Right lobe of liver (tissue), 6 donors: ENCODE data around the gene PAX2. TPM values are rescaled to one million over a fixed set of nuclear protein-coding genes. Genes with fewer than 3 reads are reported as not detected.

ENCODE experiments used
- ATAC-seq, 4 donors: fragments of 200-7000 bp; cut with Tn5 transposase; one replicate each; pipeline ENCODE4 v1.9.1; 2020; ENCODE audit warnings: mild to moderate bottlenecking in 4 of 4, moderate library complexity in 4 of 4
- DNase-seq, 3 donors: peaks; one replicate each; pipeline ENCODE4 v3.0.0-alpha.2; 2020
- H3K27ac ChIP-seq, 3 donors: fragments of 200-600 bp; one replicate each; pipeline ENCODE4 v1.8.0; 2022
- H3K27me3 ChIP-seq, 2 donors: fragments of 200-600 bp; one replicate each; pipeline ENCODE4 v1.8.0; 2022
- H3K36me3 ChIP-seq, 4 donors: fragments of 200-600 bp; sonication (generic) in 1 of 4; one replicate each; pipeline versions ENCODE4 v1.5.1 to v1.8.0; 2017 to 2022; ENCODE audit warnings: control low read depth in 1 of 4
- H3K4me1 ChIP-seq, 4 donors: fragments of 200-600 bp; sonication (generic) in 1 of 4; one replicate each; pipeline versions ENCODE4 v1.5.1 to v1.8.0; 2017 to 2022; ENCODE audit warnings: control low read depth in 1 of 4
- H3K4me3 ChIP-seq, 3 donors: fragments of 200-600 bp; one replicate each; pipeline ENCODE4 v1.8.0; 2022
- H3K9me3 ChIP-seq, 4 donors: fragments of 200-600 bp; sonication (generic) in 1 of 4; one replicate each; pipeline versions ENCODE4 v1.5.1 to v1.8.0; 2017 to 2022; ENCODE audit warnings: control low read depth in 1 of 4
- POLR2A ChIP-seq: fragments of 450-650 bp; IDR thresholded peaks from one replicate; pipeline ENCODE4 v1.6.1; 2017; ENCODE audit warnings: antibody characterized with exemption, mild to moderate bottlenecking
- WGBS: methylation state at CpG from one replicate; pipeline ENCODE4 v1.1.6; 2018; ENCODE audit warnings: low coverage, low lambda C conversion rate; ENCODE audit not compliant: insufficient coverage; ENCODE audit errors: missing lambda C conversion rate; 5-methylcytosine and 5-hydroxymethylcytosine counted together
- intact Hi-C, 2 donors: fragments of 100-400 bp; cut with DNase I; formaldehyde crosslinking; loops; one replicate each; pipeline versions ENCODE4 v1.11.2 to v1.14.1; 2022
- total RNA-seq, 6 experiments: library from RNA; depleted of rRNA in 2 of 6; stranded (reverse); fragments of >200 nt in 2 of 6; fragmentation: NEBNext Ultra II Directional in 3 of 6; extraction: Animal tissue kit (Norgen Biotek cat#: 25700) in 3 of 6; gene quantifications; one replicate each; pipeline versions ENCODE4 v1.1.0 to v1.2.4, GENCODE V29; 2016 to 2023
- TF ChIP-seq, protein P1 (sequence below), 4 donors: fragments of 200-600 bp in 3 of 4; fragments of 450-650 bp in 1 of 4; IDR thresholded peaks; one replicate each; pipeline versions ENCODE4 v1.5.1 to v1.8.0; 2016 to 2022; ENCODE audit warnings: antibody characterized with exemption in 4 of 4, mild to moderate bottlenecking in 2 of 4
- donor health status: DM: no; HTN: yes; CAD: no.
- donor health status: DM: no; HTN: no; CAD: no.
- donor health status: DM: no; HTN: no; CAD: no.
- donor health status: DM: no; HTN: yes; CAD: no.
- donor health status: DM: no; HTN: yes; CAD: no.

PAX2 gene
- total RNA-seq, 6 experiments from 2014 or later, result 0.24 TPM; not detected in 5

DNA sequence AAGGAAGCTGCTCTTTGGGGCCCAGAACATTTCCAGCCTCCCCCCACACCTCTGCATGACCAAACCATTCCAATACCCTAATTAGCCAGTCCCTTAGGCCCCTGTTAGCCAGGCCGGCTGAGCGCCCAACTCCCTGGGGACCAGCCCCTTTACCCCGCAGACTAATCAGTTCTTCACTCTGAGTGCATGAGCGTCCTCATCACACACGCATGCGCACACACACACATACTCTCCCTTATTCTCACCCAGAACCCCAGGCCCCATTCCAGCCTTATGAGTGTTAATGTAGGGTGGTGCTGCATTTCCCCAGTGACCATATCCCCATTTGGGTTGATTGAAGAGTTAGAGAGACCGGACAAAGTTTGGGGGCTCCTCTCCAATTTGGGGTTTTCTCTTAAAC, 90.4 kb downstream of the PAX2 start:
- H3K4me1 ChIP-seq, result no peaks in the 10 kb centered on the region
- H3K36me3 ChIP-seq, result no peaks in the 10 kb centered on the region
- H3K27ac ChIP-seq, result no peak overlapping the region
- TF ChIP-seq, protein P1, sequence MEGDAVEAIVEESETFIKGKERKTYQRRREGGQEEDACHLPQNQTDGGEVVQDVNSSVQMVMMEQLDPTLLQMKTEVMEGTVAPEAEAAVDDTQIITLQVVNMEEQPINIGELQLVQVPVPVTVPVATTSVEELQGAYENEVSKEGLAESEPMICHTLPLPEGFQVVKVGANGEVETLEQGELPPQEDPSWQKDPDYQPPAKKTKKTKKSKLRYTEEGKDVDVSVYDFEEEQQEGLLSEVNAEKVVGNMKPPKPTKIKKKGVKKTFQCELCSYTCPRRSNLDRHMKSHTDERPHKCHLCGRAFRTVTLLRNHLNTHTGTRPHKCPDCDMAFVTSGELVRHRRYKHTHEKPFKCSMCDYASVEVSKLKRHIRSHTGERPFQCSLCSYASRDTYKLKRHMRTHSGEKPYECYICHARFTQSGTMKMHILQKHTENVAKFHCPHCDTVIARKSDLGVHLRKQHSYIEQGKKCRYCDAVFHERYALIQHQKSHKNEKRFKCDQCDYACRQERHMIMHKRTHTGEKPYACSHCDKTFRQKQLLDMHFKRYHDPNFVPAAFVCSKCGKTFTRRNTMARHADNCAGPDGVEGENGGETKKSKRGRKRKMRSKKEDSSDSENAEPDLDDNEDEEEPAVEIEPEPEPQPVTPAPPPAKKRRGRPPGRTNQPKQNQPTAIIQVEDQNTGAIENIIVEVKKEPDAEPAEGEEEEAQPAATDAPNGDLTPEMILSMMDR (IDR thresholded peaks at IDR 0.05), result no peak
- TF ChIP-seq POLR2A, result no peak
- DNase-seq, result no peak
- whole genome bisulfite sequencing, result 94% methylated on average over 6 of the region's 7 CpGs
- H3K4me3 ChIP-seq, result no peak overlapping the region
- intact Hi-C loops, result no loop called here
- H3K9me3 ChIP-seq, result no peaks in the 10 kb centered on the region
- no peak for ATAC-seq
- H3K27me3 ChIP-seq, result peaks cover 0 to 2% of the 10 kb centered on the region in 2 donors

DNA sequence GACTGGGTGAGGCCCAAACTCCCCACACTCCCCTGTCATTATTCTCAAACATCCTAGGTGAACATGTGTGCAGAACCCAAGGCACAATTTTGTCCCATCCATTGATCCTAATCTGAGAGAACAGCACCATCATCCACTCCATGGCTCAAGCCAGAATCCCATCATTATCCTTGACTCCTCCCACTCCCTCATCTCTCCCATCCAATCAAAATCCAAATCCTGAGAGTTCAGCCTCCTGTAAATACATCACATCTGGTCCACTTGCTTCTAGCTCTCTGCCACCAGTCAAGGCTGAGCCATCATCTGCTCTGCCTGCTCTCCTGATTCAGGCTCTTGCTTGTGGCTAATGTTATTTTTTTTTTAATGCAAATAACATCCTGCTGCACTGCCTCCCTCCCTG, 91.5 kb downstream of the PAX2 start:
- intact Hi-C loops, result no loop called here
- Histone ChIP-seq H3K4me1 (no peaks in the 10 kb centered on the region), H3K27ac (no peak overlapping the region), H3K9me3 (no peaks in the 10 kb centered on the region), H3K36me3 (no peaks in the 10 kb centered on the region), H3K4me3 (no peak overlapping the region), H3K27me3 (no peaks in the 10 kb centered on the region)
- DNase-seq (no peak), ATAC-seq (no peak)
- TF ChIP-seq, protein P1 (IDR thresholded peaks at IDR 0.05), result no peak
- TF ChIP-seq POLR2A, result no peak

DNA sequence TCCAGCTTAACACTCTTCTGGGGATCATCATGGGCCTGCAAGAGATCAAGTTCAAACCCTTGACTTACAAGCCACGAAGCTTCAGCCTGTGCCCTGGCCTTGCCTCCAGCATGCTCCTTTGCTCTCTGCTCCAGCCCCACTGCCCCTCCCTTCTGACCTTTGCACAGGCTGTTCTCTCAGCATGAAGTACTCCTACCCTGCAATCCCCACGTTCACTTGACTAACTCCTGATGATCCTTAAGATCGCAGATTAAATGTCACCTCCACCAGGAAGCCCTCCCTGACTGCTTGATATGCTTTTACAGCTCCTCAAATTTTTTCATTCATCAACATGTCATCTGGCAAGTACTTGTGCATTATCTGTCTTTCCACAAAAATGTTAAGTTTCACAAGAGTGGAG, 91.9 kb downstream of the PAX2 start:
- H3K27ac ChIP-seq, result no peak overlapping the region
- H3K27me3 ChIP-seq, result no peaks in the 10 kb centered on the region
- H3K9me3 ChIP-seq, result no peaks in the 10 kb centered on the region
- no peaks in the 10 kb centered on the region for H3K4me1 ChIP-seq
- peak in 2 of 4 donors; percentile 53 to 54 for ATAC-seq
- no peak for DNase-seq
- intact Hi-C loops, result no loop called here
- no peak for TF ChIP-seq POLR2A
- TF ChIP-seq, protein P1 (IDR thresholded peaks at IDR 0.05), result no peak
- no peaks in the 10 kb centered on the region for H3K36me3 ChIP-seq
- WGBS, result 17% methylated on average over 2 of the region's 3 CpGs
- H3K4me3 ChIP-seq, result no peak overlapping the region

DNA sequence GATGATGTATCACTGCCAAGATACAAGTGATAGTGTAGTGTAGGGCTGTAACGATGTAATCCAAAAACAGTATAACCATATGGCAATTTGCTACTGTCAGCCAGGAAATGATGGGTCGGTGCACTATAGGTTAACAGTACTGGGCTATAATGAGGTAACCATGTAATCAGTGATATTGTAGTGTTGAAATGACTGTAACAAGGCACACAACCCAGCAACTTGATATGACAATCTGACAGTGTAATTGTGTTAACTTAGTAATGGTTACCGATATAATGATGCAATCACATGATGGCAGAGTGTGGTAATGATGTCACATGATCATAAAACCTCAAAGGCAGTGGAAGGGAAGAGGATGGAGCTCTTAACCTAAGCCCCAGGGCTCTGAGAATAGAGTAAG, 93.6 kb downstream of the PAX2 start:
- Histone ChIP-seq H3K9me3 (no peaks in the 10 kb centered on the region), H3K27ac (no peak overlapping the region), H3K27me3 (no peaks in the 10 kb centered on the region), H3K36me3 (no peaks in the 10 kb centered on the region), H3K4me3 (no peak overlapping the region), H3K4me1 (no peaks in the 10 kb centered on the region)
- intact Hi-C loops, result no loop called here
- 63% methylated on average over 3 of the region's 3 CpGs for WGBS
- no peak for TF ChIP-seq POLR2A
- TF ChIP-seq, protein P1 (IDR thresholded peaks at IDR 0.05), result no peak
- DNase-seq (no peak), ATAC-seq (no peak)

DNA sequence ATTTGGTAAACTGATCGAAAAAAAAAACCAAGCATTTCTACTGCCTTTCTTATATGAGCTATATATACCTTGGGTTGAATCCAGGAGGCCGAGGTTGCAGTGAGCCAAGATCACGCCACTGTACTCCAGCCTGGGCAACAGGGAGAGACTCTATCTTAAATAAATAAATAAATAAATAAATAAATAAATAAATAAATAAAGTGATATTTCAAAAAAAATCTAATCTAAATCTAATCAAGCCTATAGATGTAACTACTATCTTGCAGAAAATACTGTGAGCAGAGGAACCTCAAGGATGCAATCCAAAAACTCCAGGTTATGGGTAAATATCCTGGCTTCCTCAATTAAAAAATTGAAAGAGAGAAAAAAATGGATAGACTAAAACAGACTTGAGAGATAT, 96.1 kb downstream of the PAX2 start:
- DNase-seq, result no peak
- H3K27me3 ChIP-seq, result no peaks in the 10 kb centered on the region
- no peaks in the 10 kb centered on the region for H3K36me3 ChIP-seq
- no peak for TF ChIP-seq POLR2A
- H3K4me3 ChIP-seq, result no peak overlapping the region
- no peak overlapping the region for H3K27ac ChIP-seq
- 67% methylated on average over 3 of the region's 3 CpGs for WGBS
- ATAC-seq, result no peak
- intact Hi-C loops, result no loop called here
- no peaks in the 10 kb centered on the region for H3K9me3 ChIP-seq
- no peaks in the 10 kb centered on the region for H3K4me1 ChIP-seq
